ENCODE data around the gene ANGPT4.

Gene ANGPT4

GRCh38 chr20:846894-847278 is 69.2 kb downstream of the ANGPT4 start:
- H3K4me1 ChIP-seq (ENCODE audit: control insufficient read depth in 1 of 2, insufficient read depth in 2 of 2, low read length in 2 of 2), result peaks cover 32 to 48% of the 10 kb centered on the region in 2 donors
- H3K36me3 ChIP-seq (ENCODE audit: control insufficient read depth in 1 of 2, insufficient read depth in 2 of 2, low read length in 2 of 2), result peaks cover 6 to 10% of the 10 kb centered on the region in 2 donors

GRCh38 chr20:845941-846893 is 69.9 kb downstream of the ANGPT4 start:
- no peaks in the 10 kb centered on the region for H3K27me3 ChIP-seq (ENCODE audit: control insufficient read depth in 1 of 2, insufficient read depth in 2 of 2, low read length in 2 of 2)
- H3K4me1 ChIP-seq (ENCODE audit: control insufficient read depth in 1 of 2, insufficient read depth in 2 of 2, low read length in 2 of 2), result peaks cover 32 to 49% of the 10 kb centered on the region in 2 donors
- peaks cover 6% of the 10 kb centered on the region in 2 donors for H3K36me3 ChIP-seq (ENCODE audit: control insufficient read depth in 1 of 2, insufficient read depth in 2 of 2, low read length in 2 of 2)
- no peak overlapping the region for H3K27ac ChIP-seq (ENCODE audit: low read depth, low read length)
- peak overlapping the region; percentile 33 to 54 for H3K4me3 ChIP-seq (ENCODE audit: low read depth in 1 of 2, low read length in 2 of 2)
- H3K9ac ChIP-seq (ENCODE audit: low read depth in 1 of 2, low read length in 2 of 2), result peak overlapping the region in 1 of 2 donors; percentile 60
- no peaks in the 10 kb centered on the region for H3K9me3 ChIP-seq (ENCODE audit: control insufficient read depth in 1 of 2, low read length in 2 of 2)

More at GRCh38 chr20:846894-847278, 69.2 kb downstream of the ANGPT4 start:
- Histone ChIP-seq H3K9ac (ENCODE audit: low read depth in 1 of 2, low read length in 2 of 2) (no peak overlapping the region), H3K27me3 (ENCODE audit: control insufficient read depth in 1 of 2, insufficient read depth in 2 of 2, low read length in 2 of 2) (no peaks in the 10 kb centered on the region), H3K27ac (ENCODE audit: low read depth, low read length) (no peak overlapping the region), H3K4me3 (ENCODE audit: low read depth in 1 of 2, low read length in 2 of 2) (peak overlapping the region in 1 of 2 donors; percentile 33), H3K9me3 (ENCODE audit: control insufficient read depth in 1 of 2, low read length in 2 of 2) (no peaks in the 10 kb centered on the region)

GRCh38 chr20:845226-845868 is 70.8 kb downstream of the ANGPT4 start:
- Histone ChIP-seq H3K27ac (ENCODE audit: low read depth, low read length) (no peak overlapping the region), H3K4me1 (ENCODE audit: control insufficient read depth in 1 of 2, insufficient read depth in 2 of 2, low read length in 2 of 2) (peaks cover 32 to 56% of the 10 kb centered on the region in 2 donors), H3K9ac (ENCODE audit: low read depth in 1 of 2, low read length in 2 of 2) (peak overlapping the region in 1 of 2 donors; percentile 60), H3K4me3 (ENCODE audit: low read depth in 1 of 2, low read length in 2 of 2) (peak overlapping the region; percentile 33 to 58), H3K27me3 (ENCODE audit: control insufficient read depth in 1 of 2, insufficient read depth in 2 of 2, low read length in 2 of 2) (no peaks in the 10 kb centered on the region), H3K9me3 (ENCODE audit: control insufficient read depth in 1 of 2, low read length in 2 of 2) (no peaks in the 10 kb centered on the region), H3K36me3 (ENCODE audit: control insufficient read depth in 1 of 2, insufficient read depth in 2 of 2, low read length in 2 of 2) (peaks cover 6% of the 10 kb centered on the region in 2 donors)

GRCh38 chr20:844473-845225 is 71.5 kb downstream of the ANGPT4 start:
- Histone ChIP-seq H3K4me3 (ENCODE audit: low read depth in 1 of 2, low read length in 2 of 2) (peak overlapping the region; percentile 19 to 58), H3K36me3 (ENCODE audit: control insufficient read depth in 1 of 2, insufficient read depth in 2 of 2, low read length in 2 of 2) (peaks cover 6% of the 10 kb centered on the region in 2 donors), H3K27ac (ENCODE audit: low read depth, low read length) (no peak overlapping the region), H3K9ac (ENCODE audit: low read depth in 1 of 2, low read length in 2 of 2) (peak overlapping the region; percentile 27 to 54), H3K4me1 (ENCODE audit: control insufficient read depth in 1 of 2, insufficient read depth in 2 of 2, low read length in 2 of 2) (peaks cover 32 to 56% of the 10 kb centered on the region in 2 donors), H3K27me3 (ENCODE audit: control insufficient read depth in 1 of 2, insufficient read depth in 2 of 2, low read length in 2 of 2) (no peaks in the 10 kb centered on the region), H3K9me3 (ENCODE audit: control insufficient read depth in 1 of 2, low read length in 2 of 2) (no peaks in the 10 kb centered on the region)

GRCh38 chr20:843912-844311 is 72.2 kb downstream of the ANGPT4 start:
- Histone ChIP-seq H3K4me1 (ENCODE audit: control insufficient read depth in 1 of 2, insufficient read depth in 2 of 2, low read length in 2 of 2) (peaks cover 32 to 56% of the 10 kb centered on the region in 2 donors), H3K27me3 (ENCODE audit: control insufficient read depth in 1 of 2, insufficient read depth in 2 of 2, low read length in 2 of 2) (no peaks in the 10 kb centered on the region), H3K27ac (ENCODE audit: low read depth, low read length) (no peak overlapping the region), H3K36me3 (ENCODE audit: control insufficient read depth in 1 of 2, insufficient read depth in 2 of 2, low read length in 2 of 2) (peaks cover 6% of the 10 kb centered on the region in 2 donors), H3K9ac (ENCODE audit: low read depth in 1 of 2, low read length in 2 of 2) (peak overlapping the region; percentile 27 to 54), H3K4me3 (ENCODE audit: low read depth in 1 of 2, low read length in 2 of 2) (peak overlapping the region; percentile 19 to 23), H3K9me3 (ENCODE audit: control insufficient read depth in 1 of 2, low read length in 2 of 2) (no peaks in the 10 kb centered on the region)

GRCh38 chr20:842547-842940 is 73.6 kb downstream of the ANGPT4 start:
- H3K27ac ChIP-seq (ENCODE audit: low read depth, low read length), result no peak overlapping the region
- peak overlapping the region in 1 of 2 donors; percentile 54 for H3K9ac ChIP-seq (ENCODE audit: low read depth in 1 of 2, low read length in 2 of 2)
- H3K4me1 ChIP-seq (ENCODE audit: control insufficient read depth in 1 of 2, insufficient read depth in 2 of 2, low read length in 2 of 2), result peaks cover 28 to 54% of the 10 kb centered on the region in 2 donors
- peaks cover 6% of the 10 kb centered on the region in 2 donors for H3K36me3 ChIP-seq (ENCODE audit: control insufficient read depth in 1 of 2, insufficient read depth in 2 of 2, low read length in 2 of 2)
- H3K4me3 ChIP-seq (ENCODE audit: low read depth in 1 of 2, low read length in 2 of 2), result peak overlapping the region; percentile 65 to 71
- H3K9me3 ChIP-seq (ENCODE audit: control insufficient read depth in 1 of 2, low read length in 2 of 2), result no peaks in the 10 kb centered on the region
- no peaks in the 10 kb centered on the region for H3K27me3 ChIP-seq (ENCODE audit: control insufficient read depth in 1 of 2, insufficient read depth in 2 of 2, low read length in 2 of 2)

- Histone ChIP-seq H3K36me3 (ENCODE audit: control insufficient read depth in 1 of 2, insufficient read depth in 2 of 2, low read length in 2 of 2) (peaks cover 6% of the 10 kb centered on the region in 2 donors), H3K9ac (ENCODE audit: low read depth in 1 of 2, low read length in 2 of 2) (peak overlapping the region; percentile 48 to 54), H3K27me3 (ENCODE audit: control insufficient read depth in 1 of 2, insufficient read depth in 2 of 2, low read length in 2 of 2) (no peaks in the 10 kb centered on the region), H3K9me3 (ENCODE audit: control insufficient read depth in 1 of 2, low read length in 2 of 2) (no peaks in the 10 kb centered on the region), H3K4me1 (ENCODE audit: control insufficient read depth in 1 of 2, insufficient read depth in 2 of 2, low read length in 2 of 2) (peaks cover 25 to 54% of the 10 kb centered on the region in 2 donors), H3K27ac (ENCODE audit: low read depth, low read length) (no peak overlapping the region), H3K4me3 (ENCODE audit: low read depth in 1 of 2, low read length in 2 of 2) (peak overlapping the region; percentile 65 to 71)
Observed at GRCh38 chr20:841568-842546, 74.3 kb downstream of the ANGPT4 start.

GRCh38 chr20:840858-841567 is 75.1 kb downstream of the ANGPT4 start:
- Histone ChIP-seq H3K4me3 (ENCODE audit: low read depth in 1 of 2, low read length in 2 of 2) (peak overlapping the region; percentile 65 to 71), H3K4me1 (ENCODE audit: control insufficient read depth in 1 of 2, insufficient read depth in 2 of 2, low read length in 2 of 2) (peaks cover 21 to 51% of the 10 kb centered on the region in 2 donors), H3K9ac (ENCODE audit: low read depth in 1 of 2, low read length in 2 of 2) (peak overlapping the region; percentile 48 to 54), H3K27me3 (ENCODE audit: control insufficient read depth in 1 of 2, insufficient read depth in 2 of 2, low read length in 2 of 2) (no peaks in the 10 kb centered on the region), H3K27ac (ENCODE audit: low read depth, low read length) (no peak overlapping the region), H3K9me3 (ENCODE audit: control insufficient read depth in 1 of 2, low read length in 2 of 2) (no peaks in the 10 kb centered on the region), H3K36me3 (ENCODE audit: control insufficient read depth in 1 of 2, insufficient read depth in 2 of 2, low read length in 2 of 2) (peaks cover 6% of the 10 kb centered on the region in 2 donors)
